GM12865 (cell line): ENCODE data around the gene ACO2.

Experiments used
- DNase-seq: peaks from one replicate; pipeline ENCODE4 v3.0.0; 2010; ENCODE audit warnings: low read depth
- H3K4me3 ChIP-seq: 2 replicates; pipeline ENCODE4 v1.5.1; 2011; ENCODE audit warnings: mild to moderate bottlenecking, low read depth, low read length, control low read depth
- TF ChIP-seq, protein P1 (sequence below): IDR thresholded peaks from 2 replicates; pipeline ENCODE4 v1.5.1; 2011; ENCODE audit warnings: low read length, control low read depth, low read depth, inconsistent platforms; ENCODE audit not compliant: insufficient read depth; ENCODE audit errors: missing control alignments

The ACO2 gene

GRCh38 chr22:41491374-41492100 lies 22.6 kb downstream of the ACO2 start:
- no peak overlapping the region for H3K4me3 ChIP-seq
- no peak for DNase-seq
- TF ChIP-seq, protein P1, sequence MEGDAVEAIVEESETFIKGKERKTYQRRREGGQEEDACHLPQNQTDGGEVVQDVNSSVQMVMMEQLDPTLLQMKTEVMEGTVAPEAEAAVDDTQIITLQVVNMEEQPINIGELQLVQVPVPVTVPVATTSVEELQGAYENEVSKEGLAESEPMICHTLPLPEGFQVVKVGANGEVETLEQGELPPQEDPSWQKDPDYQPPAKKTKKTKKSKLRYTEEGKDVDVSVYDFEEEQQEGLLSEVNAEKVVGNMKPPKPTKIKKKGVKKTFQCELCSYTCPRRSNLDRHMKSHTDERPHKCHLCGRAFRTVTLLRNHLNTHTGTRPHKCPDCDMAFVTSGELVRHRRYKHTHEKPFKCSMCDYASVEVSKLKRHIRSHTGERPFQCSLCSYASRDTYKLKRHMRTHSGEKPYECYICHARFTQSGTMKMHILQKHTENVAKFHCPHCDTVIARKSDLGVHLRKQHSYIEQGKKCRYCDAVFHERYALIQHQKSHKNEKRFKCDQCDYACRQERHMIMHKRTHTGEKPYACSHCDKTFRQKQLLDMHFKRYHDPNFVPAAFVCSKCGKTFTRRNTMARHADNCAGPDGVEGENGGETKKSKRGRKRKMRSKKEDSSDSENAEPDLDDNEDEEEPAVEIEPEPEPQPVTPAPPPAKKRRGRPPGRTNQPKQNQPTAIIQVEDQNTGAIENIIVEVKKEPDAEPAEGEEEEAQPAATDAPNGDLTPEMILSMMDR, result no peak

DNA sequence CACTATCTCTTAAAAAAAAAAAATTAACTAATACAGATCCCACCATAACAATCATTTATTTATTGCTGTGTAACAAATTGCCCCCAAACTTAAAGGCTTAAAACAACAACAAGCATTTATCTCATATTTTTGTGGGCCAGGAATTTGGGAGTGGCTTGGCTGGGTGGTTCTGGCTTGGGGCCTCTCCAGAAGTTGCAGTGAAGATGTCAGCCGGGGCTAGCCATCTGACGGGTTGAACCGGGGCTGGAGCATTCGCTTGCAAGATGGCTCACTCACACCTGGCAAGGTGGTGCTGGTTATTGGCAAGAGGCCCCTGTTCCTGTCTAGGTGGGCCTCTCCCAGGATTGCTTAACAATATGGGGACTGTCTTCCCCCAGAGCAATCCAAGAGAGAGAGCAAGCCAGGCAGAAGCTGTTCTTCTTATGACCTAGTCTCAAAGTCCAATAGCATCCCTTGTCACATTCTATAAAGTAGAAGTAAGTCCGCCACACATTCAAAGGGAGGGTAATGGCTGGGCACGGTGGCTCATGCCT lies 29.5 kb downstream of the ACO2 start:
- TF ChIP-seq, protein P1, result no peak
- DNase-seq, result no peak

DNA sequence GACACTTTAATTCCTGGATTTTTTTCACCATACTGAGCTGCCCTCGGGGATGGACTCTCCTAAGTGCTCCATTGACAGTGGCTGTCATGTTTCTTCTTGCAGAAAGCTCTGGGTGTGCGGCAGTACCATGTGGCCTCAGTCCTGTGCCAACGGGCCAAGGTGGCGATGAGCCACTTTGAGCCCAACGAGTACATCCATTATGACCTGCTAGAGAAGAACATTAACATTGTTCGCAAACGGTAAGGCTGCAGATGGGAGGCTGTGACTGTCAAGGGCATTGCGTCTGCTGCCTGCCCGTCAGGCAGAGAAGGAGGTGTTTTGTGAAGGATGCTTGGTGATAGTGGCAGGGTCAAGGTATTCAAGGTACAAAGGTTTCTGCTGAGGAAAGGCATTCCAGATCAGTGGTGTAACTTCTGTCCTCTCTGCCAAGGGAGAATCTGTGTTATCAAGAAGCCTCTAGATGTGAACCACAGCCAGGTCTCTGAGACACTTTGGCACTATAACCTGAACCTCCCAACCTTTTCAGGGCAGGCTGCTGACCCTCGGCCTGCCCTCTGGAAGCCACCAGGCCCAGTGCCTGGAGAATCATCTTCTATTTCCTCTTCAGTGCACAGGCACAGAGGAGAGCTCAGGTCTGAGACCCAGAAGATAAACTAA lies 30.8 kb downstream of the ACO2 start:
- no peak for DNase-seq
- TF ChIP-seq, protein P1, result no peak
- H3K4me3 ChIP-seq, result no peak overlapping the region

More for the DNA sequence above, 29.5 kb downstream of the ACO2 start:
- H3K4me3 ChIP-seq, result no peak overlapping the region

DNA sequence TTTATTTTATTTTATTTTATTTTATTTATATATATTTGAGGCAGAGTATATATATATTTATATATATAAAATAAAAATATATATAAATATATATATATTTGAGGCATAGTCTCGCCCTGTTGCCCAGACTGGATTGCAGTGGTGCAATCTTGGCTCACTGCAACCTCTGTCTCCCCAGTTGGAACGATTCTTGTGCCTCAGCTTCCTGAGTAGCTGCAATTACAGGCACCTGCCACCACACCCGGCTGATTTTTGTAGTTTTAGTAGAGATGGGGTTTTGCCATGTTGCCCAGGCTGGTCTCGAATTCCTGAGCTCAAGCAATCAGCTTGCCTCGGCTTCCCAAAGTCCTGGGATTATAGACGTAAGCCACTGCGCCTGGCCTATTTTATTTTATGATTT lies 31.4 kb downstream of the ACO2 start:
- no peak for DNase-seq
- H3K4me3 ChIP-seq, result no peak overlapping the region
- TF ChIP-seq, protein P1, result no peak

GRCh38 chr22:41501209-41501608 lies 32.3 kb downstream of the ACO2 start:
- peak; percentile 63 for DNase-seq
- H3K4me3 ChIP-seq, result no peak overlapping the region
- TF ChIP-seq, protein P1, result peak; percentile 39

GRCh38 chr22:41504397-41504796 lies 35.5 kb downstream of the ACO2 start:
- TF ChIP-seq, protein P1, result no peak
- H3K4me3 ChIP-seq, result no peak overlapping the region
- peak; percentile 25 for DNase-seq
